Progenitor cell of endocrine pancreas (in vitro differentiated cells): Measurements from ENCODE around the gene GALNT2. TPM values are rescaled to one million over a fixed set of nuclear protein-coding genes. Genes with fewer than 3 reads are reported as not detected.

Source experiments
- DNase-seq: peaks from one replicate; pipeline ENCODE4 v3.0.0; 2021; ENCODE audit warnings: low spot score; ENCODE audit not compliant: unreplicated experiment
- H3K27ac Mint-ChIP-seq: 2 replicates; pipeline ENCODE4 v1.8.0; 2021; ENCODE audit warnings: mild to moderate bottlenecking, moderate library complexity, mixed read lengths
- H3K27me3 Mint-ChIP-seq: 2 replicates; pipeline ENCODE4 v1.8.0; 2021; ENCODE audit warnings: mixed read lengths
- H3K36me3 Mint-ChIP-seq: 2 replicates; pipeline ENCODE4 v1.8.0; 2022; ENCODE audit warnings: mixed read lengths; ENCODE audit not compliant: insufficient read depth
- H3K4me1 Mint-ChIP-seq: 2 replicates; pipeline ENCODE4 v1.8.0; 2021; ENCODE audit warnings: low read depth, mixed read lengths
- H3K4me3 Mint-ChIP-seq: 2 replicates; pipeline ENCODE4 v1.8.0; 2021; ENCODE audit warnings: low read depth, mild to moderate bottlenecking, moderate library complexity, mixed read lengths
- H3K9me3 Mint-ChIP-seq: 2 replicates; pipeline ENCODE4 v1.8.0; 2021; ENCODE audit warnings: low read depth, mixed read lengths
- CTCF ChIP-seq: fragments of 200-600 bp; sonication (generic); IDR thresholded peaks from one replicate; pipeline ENCODE4 v1.5.0; 2021; ENCODE audit warnings: antibody characterized with exemption, mild to moderate bottlenecking; ENCODE audit not compliant: unreplicated experiment
- total RNA-seq: library from RNA; stranded (reverse); gene quantifications from 2 replicates; pipeline ENCODE4 v1.2.1, GENCODE V29; 2021

Gene GALNT2
- total RNA-seq, 1 donor from 2014 or later = 95.2 TPM

- Mint-ChIP-seq H3K27ac (no peak overlapping the region), H3K36me3 (peaks cover 5% of the 10 kb centered on the region), H3K4me3 (no peak overlapping the region), H3K27me3 (no peaks in the 10 kb centered on the region), H3K4me1 (peaks cover 16% of the 10 kb centered on the region), H3K9me3 (no peaks in the 10 kb centered on the region)
- no peak for DNase-seq
- TF ChIP-seq CTCF = no peak
Observed at GRCh38 chr1:230122366-230123279, 55.6 kb downstream of the GALNT2 start.

- Mint-ChIP-seq H3K36me3 (peaks cover 5% of the 10 kb centered on the region), H3K27me3 (no peaks in the 10 kb centered on the region), H3K4me1 (peaks cover 16% of the 10 kb centered on the region), H3K9me3 (no peaks in the 10 kb centered on the region), H3K27ac (no peak overlapping the region), H3K4me3 (no peak overlapping the region)
- DNase-seq = no peak
- no peak for TF ChIP-seq CTCF
Observed at GRCh38 chr1:230123280-230124185, 56.5 kb downstream of the GALNT2 start.

GRCh38 chr1:230124186-230125128 lies 57.4 kb downstream of the GALNT2 start:
- Mint-ChIP-seq H3K4me1 (peaks cover 15% of the 10 kb centered on the region), H3K36me3 (peaks cover 5% of the 10 kb centered on the region), H3K4me3 (no peak overlapping the region), H3K9me3 (no peaks in the 10 kb centered on the region), H3K27ac (no peak overlapping the region), H3K27me3 (no peaks in the 10 kb centered on the region)
- DNase-seq = no peak
- no peak for TF ChIP-seq CTCF

GRCh38 chr1:230125141-230125540 lies 58.1 kb downstream of the GALNT2 start:
- no peak for DNase-seq
- Mint-ChIP-seq H3K36me3 (peaks cover 5% of the 10 kb centered on the region), H3K4me3 (no peak overlapping the region), H3K4me1 (peaks cover 15% of the 10 kb centered on the region), H3K27me3 (no peaks in the 10 kb centered on the region), H3K9me3 (no peaks in the 10 kb centered on the region), H3K27ac (no peak overlapping the region)
- TF ChIP-seq CTCF = no peak
